GM18873 (cell line): ENCODE results near the gene TBKBP1.
"Not testable (repeated sequence)": the region's sequence is repeated elsewhere in the genome, so short reads cannot be mapped to it uniquely, and the experiment has no call there.

Experiments
- ATAC-seq: cut with Tn5 transposase; IDR thresholded peaks from one replicate; pipeline ENCODE4 v1.9.1; 2021; ENCODE audit warnings: mild to moderate bottlenecking, moderate library complexity, moderate number of reproducible peaks; ENCODE audit not compliant: unreplicated experiment, low FRiP score

Gene TBKBP1

GRCh38 chr17:47676510-47677165 lies 17.3 kb upstream of the TBKBP1 start:
- no peak for ATAC-seq

- ATAC-seq = no peak
These were observed 15.8 kb upstream of the TBKBP1 start for GRCh38 chr17:47678196-47678595.

GRCh38 chr17:47682138-47682537 lies 11.8 kb upstream of the TBKBP1 start:
- ATAC-seq = no peak

GRCh38 chr17:47682727-47683126 lies 11.2 kb upstream of the TBKBP1 start:
- not testable (repeated sequence) for ATAC-seq

- ATAC-seq = no peak
These were observed 9.9 kb upstream of the TBKBP1 start for GRCh38 chr17:47684025-47684424.

GRCh38 chr17:47684535-47685193 lies 9.3 kb upstream of the TBKBP1 start:
- no peak for ATAC-seq

GRCh38 chr17:47685556-47686275 lies 8.2 kb upstream of the TBKBP1 start:
- ATAC-seq = no peak

- no peak for ATAC-seq
These were observed 7.7 kb upstream of the TBKBP1 start for GRCh38 chr17:47686276-47686635.

- ATAC-seq = no peak
These were observed 7.2 kb upstream of the TBKBP1 start for GRCh38 chr17:47686664-47687327.

- no peak for ATAC-seq
These were observed 6.7 kb upstream of the TBKBP1 start for GRCh38 chr17:47687328-47687690.

- no peak for ATAC-seq
These were observed 6.2 kb upstream of the TBKBP1 start for GRCh38 chr17:47687748-47688147.

- ATAC-seq = no peak
These were observed 3.8 kb upstream of the TBKBP1 start for GRCh38 chr17:47690121-47690520.

- ATAC-seq = no peak
These were observed 1.6 kb upstream of the TBKBP1 start for GRCh38 chr17:47692137-47692894.

GRCh38 chr17:47692895-47693730 lies 848 bp upstream of the TBKBP1 start:
- ATAC-seq = no peak

GRCh38 chr17:47694581-47695428 lies 844 bp downstream of the TBKBP1 start:
- no peak for ATAC-seq

- ATAC-seq = no peak
These were observed 1.7 kb downstream of the TBKBP1 start for GRCh38 chr17:47695429-47696376.

GRCh38 chr17:47696717-47697642 lies 3.0 kb downstream of the TBKBP1 start:
- no peak for ATAC-seq
